ENCODE measurements around the gene FBXW9.

- TF ChIP-seq BATF2 (CRISPR knock-in tag; IDR thresholded peaks at IDR 0.05) (0 out of 2 replicates have a peak, but pooled peaks have one; percentile 4), CTCF (CRISPR knock-in tag; IDR thresholded peaks at IDR 0.05) (no peak), AKAP8 (CRISPR knock-in tag; IDR thresholded peaks at IDR 0.05) (no peak)
Observed at GRCh38 chr19:12668932-12669269, 27.5 kb downstream of the FBXW9 start.
